ENCODE results near the gene AQP1.

DNA sequence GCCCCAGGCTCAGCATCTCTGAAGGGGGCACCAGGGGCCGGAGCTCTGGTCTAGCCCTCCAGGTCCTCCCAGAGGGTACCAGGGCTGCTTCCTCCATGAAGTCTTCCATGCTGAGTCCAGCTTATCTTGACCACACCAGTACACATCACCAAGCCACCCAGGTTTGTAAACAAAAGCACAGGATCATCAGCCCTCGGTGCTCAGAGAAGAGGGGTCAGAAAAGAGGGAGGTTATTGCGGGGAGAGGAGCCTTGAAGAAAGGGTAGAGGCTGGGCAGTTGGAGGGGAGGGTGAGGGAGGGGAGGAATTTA, 23.9 kb downstream of the AQP1 start:
- TF ChIP-seq TEAD4 (IDR thresholded peaks at IDR 0.05) (no peak), REST (IDR thresholded peaks at IDR 0.05; ENCODE audit: low read depth) (no peak), RAD21 (IDR thresholded peaks at IDR 0.05; ENCODE audit: low read depth) (no peak), EP300 (IDR thresholded peaks at IDR 0.05; ENCODE audit: borderline replicate concordance) (no peak), CEBPB (IDR thresholded peaks at IDR 0.05) (no peak), YY1 (IDR thresholded peaks at IDR 0.05; ENCODE audit: low read depth) (no peak), CREB1 (IDR thresholded peaks at IDR 0.05; ENCODE audit: low read depth) (no peak), EGR1 (IDR thresholded peaks at IDR 0.05) (no peak)
- TF ChIP-seq, protein P1, sequence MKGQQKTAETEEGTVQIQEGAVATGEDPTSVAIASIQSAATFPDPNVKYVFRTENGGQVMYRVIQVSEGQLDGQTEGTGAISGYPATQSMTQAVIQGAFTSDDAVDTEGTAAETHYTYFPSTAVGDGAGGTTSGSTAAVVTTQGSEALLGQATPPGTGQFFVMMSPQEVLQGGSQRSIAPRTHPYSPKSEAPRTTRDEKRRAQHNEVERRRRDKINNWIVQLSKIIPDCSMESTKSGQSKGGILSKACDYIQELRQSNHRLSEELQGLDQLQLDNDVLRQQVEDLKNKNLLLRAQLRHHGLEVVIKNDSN (IDR thresholded peaks at IDR 0.05), result no peak
